Liver (tissue), 9 donors: ENCODE data around the gene CEP20. TPM values are rescaled to one million over a fixed set of nuclear protein-coding genes. Genes with fewer than 3 reads are reported as not detected.

Source experiments
- DNase-seq: peaks from one replicate; pipeline ENCODE4 v3.0.0-alpha.2; 2017; ENCODE audit warnings: low spot score
- H3K27ac ChIP-seq, 2 donors: one replicate each; pipeline ENCODE4 v1.7.0; 2013; ENCODE audit warnings: inconsistent platforms in 2 of 2, low read length in 2 of 2, control low read depth in 1 of 2, low read depth in 1 of 2, mild to moderate bottlenecking in 1 of 2
- H3K27me3 ChIP-seq, 4 donors: one replicate each; pipeline versions ENCODE4 v1.6.1 to v1.7.0; 2013; ENCODE audit warnings: low read length in 3 of 4, inconsistent platforms in 1 of 4, mild to moderate bottlenecking in 1 of 4, moderate library complexity in 1 of 4; ENCODE audit not compliant: control insufficient read depth in 4 of 4, insufficient read depth in 4 of 4
- H3K36me3 ChIP-seq, 4 donors: one replicate each; pipeline versions ENCODE4 v1.6.1 to v1.7.0; 2013; ENCODE audit warnings: low read length in 3 of 4, mild to moderate bottlenecking in 3 of 4, low read depth in 1 of 4, moderate library complexity in 1 of 4; ENCODE audit not compliant: control insufficient read depth in 4 of 4, insufficient read depth in 3 of 4
- H3K4me1 ChIP-seq, 4 donors: one replicate each; pipeline versions ENCODE4 v1.6.1 to v1.7.0; 2013; ENCODE audit warnings: low read length in 3 of 4, mild to moderate bottlenecking in 3 of 4, moderate library complexity in 1 of 4; ENCODE audit not compliant: control insufficient read depth in 4 of 4, insufficient read depth in 4 of 4
- H3K4me3 ChIP-seq, 3 donors: one replicate each; pipeline versions ENCODE4 v1.6.1 to v1.7.0; 2013; ENCODE audit warnings: low read length in 3 of 3, control low read depth in 1 of 3, low read depth in 1 of 3, mild to moderate bottlenecking in 1 of 3
- H3K9ac ChIP-seq, 2 donors: one replicate each; pipeline ENCODE4 v1.7.0; 2013; ENCODE audit warnings: low read length in 2 of 2, mild to moderate bottlenecking in 2 of 2, moderate library complexity in 2 of 2, control low read depth in 1 of 2, low read depth in 1 of 2
- H3K9me3 ChIP-seq, 4 donors: one replicate each; pipeline versions ENCODE4 v1.6.1 to v1.7.0; 2013; ENCODE audit warnings: low read length in 3 of 4; ENCODE audit not compliant: control insufficient read depth in 4 of 4
- ATF3 ChIP-seq: IDR thresholded peaks from 2 replicates; pipeline ENCODE4 v1.6.1; 2016; ENCODE audit warnings: antibody characterized with exemption
- CTCF ChIP-seq: fragments of 150-350 bp; IDR thresholded peaks from 2 replicates; pipeline ENCODE4 v1.5.1; 2017; ENCODE audit warnings: improper control_type of control experiment, low read depth, low read length; ENCODE audit not compliant: missing input control
- EGR1 ChIP-seq, 2 donors: IDR thresholded peaks; 2 replicates each; pipeline ENCODE4 v1.6.1; 2016 to 2018; ENCODE audit warnings: antibody characterized with exemption in 2 of 2, low read depth in 2 of 2
- FOXA1 ChIP-seq: IDR thresholded peaks from 2 replicates; pipeline ENCODE4 v1.6.1; 2016; ENCODE audit warnings: antibody characterized with exemption
- FOXA2 ChIP-seq: IDR thresholded peaks from 2 replicates; pipeline ENCODE4 v1.6.1; 2016; ENCODE audit warnings: antibody characterized with exemption
- GABPA ChIP-seq, 2 donors: IDR thresholded peaks in 1 of 2; conservative IDR thresholded peaks in 1 of 2; 2 replicates each; pipeline ENCODE4 v1.6.1; 2016; ENCODE audit warnings: antibody characterized with exemption in 2 of 2, mild to moderate bottlenecking in 1 of 2, moderate library complexity in 1 of 2
- HNF4A ChIP-seq, 2 donors: conservative IDR thresholded peaks; 2 replicates each; pipeline ENCODE4 v1.6.1; 2016; ENCODE audit warnings: antibody characterized with exemption in 2 of 2, mild to moderate bottlenecking in 2 of 2
- HNF4G ChIP-seq: IDR thresholded peaks from 2 replicates; pipeline ENCODE4 v1.6.1; 2016; ENCODE audit warnings: antibody characterized with exemption
- JUND ChIP-seq, 2 donors: IDR thresholded peaks; 2 replicates each; pipeline ENCODE4 v1.6.1; 2016; ENCODE audit warnings: antibody characterized with exemption in 2 of 2
- MAX ChIP-seq: IDR thresholded peaks from 2 replicates; pipeline ENCODE4 v1.6.1; 2016; ENCODE audit warnings: antibody characterized with exemption
- NR2F2 ChIP-seq: IDR thresholded peaks from 2 replicates; pipeline ENCODE4 v1.6.1; 2016; ENCODE audit warnings: antibody characterized with exemption
- RAD21 ChIP-seq, 2 donors: IDR thresholded peaks; 2 replicates each; pipeline ENCODE4 v1.6.1; 2016; ENCODE audit warnings: antibody characterized with exemption in 2 of 2, mild to moderate bottlenecking in 2 of 2
- RXRA ChIP-seq, 2 donors: IDR thresholded peaks; 2 replicates each; pipeline ENCODE4 v1.6.1; 2017 to 2018; ENCODE audit warnings: antibody characterized with exemption in 2 of 2, mild to moderate bottlenecking in 1 of 2
- SP1 ChIP-seq: IDR thresholded peaks from 2 replicates; pipeline ENCODE4 v1.6.1; 2018; ENCODE audit warnings: antibody characterized with exemption, mild to moderate bottlenecking
- TAF1 ChIP-seq: conservative IDR thresholded peaks from 2 replicates; pipeline ENCODE4 v1.6.1; 2016; ENCODE audit warnings: antibody characterized with exemption, mild to moderate bottlenecking
- YY1 ChIP-seq: IDR thresholded peaks from 2 replicates; pipeline ENCODE4 v1.6.1; 2016; ENCODE audit warnings: antibody characterized with exemption, mild to moderate bottlenecking
- WGBS: extraction: QIAGEN DNeasy Blood & Tissue Kit; methylation state at CpG from one replicate; pipeline ENCODE4 v1.1.7; 2013; 5-methylcytosine and 5-hydroxymethylcytosine counted together
- polyA plus RNA-seq, 2 donors: library from polyadenylated mRNA; stranded (reverse) in 1 of 2; unstranded in 1 of 2; fragments of 200-250 nt in 1 of 2; fragments of >200 nt in 1 of 2; fragmentation: Nextera tagmentation in 1 of 2; extraction: Ambion mirVana in 1 of 2; gene quantifications; one replicate each; pipeline versions ENCODE4 v1.2.1 to v1.2.3, GENCODE V29; 2013 to 2015
- total RNA-seq, 2 donors: library from RNA; depleted of rRNA; stranded (reverse); fragments of >200 nt; gene quantifications; one replicate each; pipeline ENCODE4 v1.2.3, GENCODE V29; 2014
- donor health status: healthy.
- donor health status: healthy.
- donor health status: healthy.
- donor health status: healthy.
- donor health status: healthy.

Gene CEP20
- total and polyA plus RNA-seq, 4 donors: 10.7 to 19.2 (median 13.3) TPM

GRCh38 chr16:15865742-15866141 is 22.7 kb downstream of the CEP20 start (continued):
- TF ChIP-seq GABPA (IDR thresholded peaks at IDR 0.05 in 1 of 2, conservative IDR thresholded peaks at IDR 0.05 in 1 of 2) (no peak), YY1 (no peak), SP1 (no peak), EGR1 (IDR thresholded peaks at IDR 0.05; ENCODE audit: low read depth in 2 of 2) (no peak), FOXA1 (no peak), JUND (IDR thresholded peaks at IDR 0.05) (no peak), RAD21 (IDR thresholded peaks at IDR 0.05) (no peak), TAF1 (no peak), FOXA2 (no peak)

GRCh38 chr16:15864939-15865338 is 23.5 kb downstream of the CEP20 start:
- Histone ChIP-seq H3K9me3 (no peaks in the 10 kb centered on the region), H3K4me3 (no peak overlapping the region), H3K9ac (no peak overlapping the region), H3K27ac (no peak overlapping the region), H3K27me3 (no peaks in the 10 kb centered on the region), H3K36me3 (peaks cover 2 to 29% (median 21%) of the 10 kb centered on the region in 4 donors), H3K4me1 (no peaks in the 10 kb centered on the region)
- no peak for DNase-seq
- TF ChIP-seq FOXA2 (no peak), HNF4G (no peak), SP1 (no peak), JUND (IDR thresholded peaks at IDR 0.05) (no peak), HNF4A (conservative IDR thresholded peaks at IDR 0.05) (no peak), ATF3 (no peak), CTCF (no peak), FOXA1 (no peak), RAD21 (IDR thresholded peaks at IDR 0.05) (no peak), TAF1 (no peak)
- 94% methylated on average over 5 of the region's 5 CpGs for WGBS

- H3K36me3 ChIP-seq: peaks cover 2 to 17% (median 8%) of the 10 kb centered on the region in 4 donors
- H3K9me3 ChIP-seq: no peaks in the 10 kb centered on the region
- H3K4me3 ChIP-seq: no peak overlapping the region
- no peak overlapping the region for H3K27ac ChIP-seq
- DNase-seq: no peak
- no peak overlapping the region for H3K9ac ChIP-seq
- peaks cover 0 to 6% (median 2%) of the 10 kb centered on the region in 4 donors for H3K4me1 ChIP-seq
- 88% methylated on average over 3 of the region's 3 CpGs for WGBS
- H3K27me3 ChIP-seq: peaks cover 0 to 5% (median 3%) of the 10 kb centered on the region in 4 donors
- no peak for TF ChIP-seq SP1
- no peak for TF ChIP-seq FOXA1
- TF ChIP-seq RXRA (IDR thresholded peaks at IDR 0.05): no peak
- TF ChIP-seq FOXA2: no peak
- no peak for TF ChIP-seq YY1
- no peak for TF ChIP-seq MAX
- TF ChIP-seq JUND (IDR thresholded peaks at IDR 0.05): no peak
- no peak for TF ChIP-seq RAD21 (IDR thresholded peaks at IDR 0.05)
- no peak for TF ChIP-seq TAF1
- no peak for TF ChIP-seq HNF4A (conservative IDR thresholded peaks at IDR 0.05)
- no peak for TF ChIP-seq NR2F2
These were observed 26.4 kb downstream of the CEP20 start for GRCh38 chr16:15861996-15862395.
